Measurements from ENCODE around the gene KCNT1.

Gene KCNT1

GRCh38 chr9:135701067-135701958, 672 bp upstream of the KCNT1 start:
- DNase-seq, result no peak

- DNase-seq, result no peak
Observed at GRCh38 chr9:135703726-135704125, 1.7 kb downstream of the KCNT1 start.

- DNase-seq, result no peak
Observed at GRCh38 chr9:135704483-135704882, 2.5 kb downstream of the KCNT1 start.

- no peak for DNase-seq
Observed at GRCh38 chr9:135705376-135705775, 3.4 kb downstream of the KCNT1 start.

GRCh38 chr9:135706288-135706687, 4.3 kb downstream of the KCNT1 start:
- no peak for DNase-seq

- no peak for DNase-seq
Observed at GRCh38 chr9:135707252-135708138, 5.5 kb downstream of the KCNT1 start.

- DNase-seq, result no peak
Observed at GRCh38 chr9:135708164-135708563, 6.2 kb downstream of the KCNT1 start.

GRCh38 chr9:135711391-135711790, 9.4 kb downstream of the KCNT1 start:
- DNase-seq, result no peak

- no peak for DNase-seq
Observed at GRCh38 chr9:135711881-135712280, 9.9 kb downstream of the KCNT1 start.

GRCh38 chr9:135712613-135713295, 10.8 kb downstream of the KCNT1 start:
- no peak for DNase-seq

GRCh38 chr9:135714242-135715055, 12.5 kb downstream of the KCNT1 start:
- no peak for DNase-seq

GRCh38 chr9:135715056-135715595, 13.1 kb downstream of the KCNT1 start:
- DNase-seq, result no peak

- no peak for DNase-seq
Observed at GRCh38 chr9:135716045-135716444, 14.1 kb downstream of the KCNT1 start.

GRCh38 chr9:135717410-135717809, 15.4 kb downstream of the KCNT1 start:
- DNase-seq, result no peak

GRCh38 chr9:135718616-135719015, 16.6 kb downstream of the KCNT1 start:
- DNase-seq, result no peak

- DNase-seq, result no peak
Observed at GRCh38 chr9:135719472-135719871, 17.5 kb downstream of the KCNT1 start.

- DNase-seq, result no peak
Observed at GRCh38 chr9:135722365-135722764, 20.4 kb downstream of the KCNT1 start.

GRCh38 chr9:135724186-135724787, 22.3 kb downstream of the KCNT1 start:
- no peak for DNase-seq

GRCh38 chr9:135726138-135726853, 24.3 kb downstream of the KCNT1 start:
- DNase-seq, result no peak

GRCh38 chr9:135727257-135727875, 25.4 kb downstream of the KCNT1 start:
- DNase-seq, result no peak
